Measurements from ENCODE around the gene SCN7A.
"Not testable (repeated sequence)": the region's sequence is repeated elsewhere in the genome, so short reads cannot be mapped to it uniquely, and the experiment has no call there.

The SCN7A gene

DNA sequence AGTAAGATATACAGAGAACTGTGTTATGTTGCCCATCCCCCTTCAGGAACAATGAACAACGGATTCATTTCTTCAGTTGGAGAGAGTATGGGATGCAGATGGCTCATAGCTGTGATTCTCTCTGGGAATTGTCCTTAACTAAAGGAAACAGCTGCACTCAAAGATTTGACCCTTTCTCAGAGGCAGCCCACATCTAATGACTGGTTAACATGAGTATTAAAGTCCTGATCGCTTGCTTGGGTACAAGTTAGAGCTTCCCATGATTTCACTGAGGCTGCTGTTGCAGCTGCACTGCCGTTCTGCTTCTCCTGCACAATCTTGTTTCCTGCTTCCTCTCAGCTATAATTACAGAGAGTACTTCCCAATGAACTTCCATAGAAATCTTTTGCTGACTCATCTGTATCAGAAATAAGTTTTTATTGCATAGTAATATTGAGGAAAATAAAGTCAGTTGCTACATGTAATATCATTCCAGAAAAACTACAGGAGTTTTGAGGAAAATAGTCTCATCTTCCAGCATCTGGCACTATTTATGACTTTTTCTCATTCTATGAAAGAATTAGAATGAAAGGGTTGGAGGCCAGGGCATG is 105.5 kb downstream of the SCN7A start:
- DNase-seq: no peak

- DNase-seq: no peak
These were observed 108.7 kb downstream of the SCN7A start for GRCh38 chr2:166385313-166385712.

DNA sequence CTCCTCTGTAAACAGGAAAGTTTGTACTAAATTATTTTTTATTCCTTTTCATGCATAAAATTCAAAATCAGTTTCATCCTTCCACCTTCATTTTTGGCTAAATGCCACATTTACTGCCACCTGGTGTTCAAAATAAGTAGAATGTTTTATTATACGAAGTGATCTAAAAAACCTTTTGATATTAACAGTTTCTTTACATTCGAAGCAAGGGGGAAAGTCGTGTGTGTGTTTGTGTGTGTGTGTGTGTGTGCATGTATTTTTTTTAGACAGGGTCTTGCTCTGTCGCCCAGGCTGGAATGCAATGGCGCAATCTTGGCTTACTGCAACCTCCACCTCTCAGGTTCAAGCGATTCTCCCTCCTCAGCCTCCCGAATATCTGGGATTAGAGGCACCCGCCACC is 109.3 kb downstream of the SCN7A start:
- peak; percentile 11 for DNase-seq

GRCh38 chr2:166382448-166382847 is 111.6 kb downstream of the SCN7A start:
- no peak for DNase-seq

- no peak for DNase-seq
These were observed 113.4 kb downstream of the SCN7A start for GRCh38 chr2:166380615-166381014.

DNA sequence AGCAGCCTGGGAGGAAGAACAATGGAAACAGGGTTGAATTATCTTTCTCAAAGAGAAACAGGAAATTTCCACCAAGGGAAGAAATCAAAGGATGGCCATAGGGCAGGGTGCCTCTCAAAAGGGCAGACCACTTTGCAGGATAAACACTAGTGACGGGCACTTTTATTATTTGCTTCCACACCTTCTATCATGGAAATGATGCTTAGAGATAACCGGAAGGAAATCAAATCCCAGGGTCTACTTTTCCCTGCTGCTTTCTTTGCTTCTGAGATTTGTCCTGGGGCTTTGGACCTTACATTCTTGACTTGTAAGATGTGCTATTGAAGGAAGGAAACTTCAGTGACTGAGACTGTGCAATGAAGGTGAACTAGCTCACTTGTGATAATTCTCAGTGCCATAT is 117.2 kb downstream of the SCN7A start:
- DNase-seq: no peak

DNA sequence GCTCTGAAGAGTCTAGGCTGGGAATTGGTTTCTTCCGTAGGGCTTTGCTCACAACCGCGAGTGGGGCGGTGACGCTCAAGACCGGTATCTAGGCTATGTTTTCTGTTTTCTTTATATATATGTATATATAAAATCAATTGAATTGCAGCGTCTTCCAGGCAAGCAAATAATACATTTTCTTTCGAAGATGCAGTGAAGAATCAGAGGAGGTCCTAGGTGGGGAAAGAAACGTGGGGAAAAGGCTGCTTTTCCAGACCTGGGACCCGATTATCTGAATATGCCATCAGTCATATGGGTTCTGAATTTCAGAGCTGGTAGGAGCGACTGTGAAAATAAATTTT is 117.6 kb downstream of the SCN7A start:
- no peak for DNase-seq

- DNase-seq: peak; percentile 45
These were observed 118.1 kb downstream of the SCN7A start, which contains the start of gene SCN9A for GRCh38 chr2:166375736-166376487. SCN9A (minus strand) TSS chr2:166375944; CDS start chr2:166311756, 64,188 bp downstream.

DNA sequence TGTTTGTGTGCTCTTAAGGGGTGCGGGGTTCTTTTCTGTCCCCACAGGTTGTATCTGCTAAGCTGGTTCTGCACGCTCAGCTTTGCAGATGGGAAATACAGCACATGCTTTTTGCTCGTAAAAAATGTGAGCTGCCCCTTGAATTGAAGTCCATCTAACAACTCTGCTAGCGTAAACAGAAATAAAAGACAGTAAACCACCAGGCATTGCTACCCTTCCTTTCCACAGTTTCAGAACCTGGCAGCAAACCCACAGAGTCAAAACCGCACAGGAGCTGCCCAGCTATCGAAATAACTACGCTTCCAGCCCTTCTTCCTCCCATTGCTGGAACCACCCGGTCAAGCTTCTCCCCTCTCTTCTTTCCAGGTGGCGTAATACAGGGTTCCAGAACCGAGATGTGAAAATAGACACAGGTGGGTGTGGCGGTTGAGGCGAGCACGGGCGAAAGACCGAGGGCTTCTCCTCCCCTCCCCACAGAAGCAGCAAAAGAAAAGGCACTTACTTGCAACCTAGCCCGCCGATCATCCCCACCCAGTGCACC is 118.8 kb downstream of the SCN7A start:
- peak; percentile 28 for DNase-seq

- peak; percentile 10 for DNase-seq
These were observed 120.1 kb downstream of the SCN7A start for GRCh38 chr2:166373951-166374350.

DNA sequence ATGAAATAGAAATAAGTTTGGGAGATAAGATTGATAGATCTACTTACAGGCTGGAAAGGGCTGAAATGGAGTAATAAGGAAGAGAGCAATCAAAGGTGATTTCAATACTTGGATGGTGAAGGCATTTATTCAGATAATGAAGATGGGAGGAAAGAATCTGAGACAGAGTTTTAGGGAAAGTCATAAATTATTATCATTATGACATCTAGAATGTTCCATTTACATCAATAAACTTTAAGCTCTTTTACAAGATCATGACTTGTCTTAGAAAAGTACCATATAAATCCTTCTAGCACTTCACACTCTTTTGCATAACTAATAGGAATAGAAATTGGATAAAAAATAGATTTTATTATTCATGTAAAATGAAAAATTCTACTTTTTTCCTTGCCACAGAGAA is 120.5 kb downstream of the SCN7A start:
- DNase-seq: no peak

GRCh38 chr2:166373105-166373504 is 120.9 kb downstream of the SCN7A start:
- no peak for DNase-seq

- DNase-seq: no peak
These were observed 122.0 kb downstream of the SCN7A start for GRCh38 chr2:166372046-166372445.

- DNase-seq: no peak
These were observed 128.1 kb downstream of the SCN7A start for GRCh38 chr2:166365803-166366420.

- DNase-seq: no peak
These were observed 128.8 kb downstream of the SCN7A start for GRCh38 chr2:166365239-166365638.

- no peak for DNase-seq
These were observed 129.4 kb downstream of the SCN7A start for GRCh38 chr2:166364476-166365161.

GRCh38 chr2:166361351-166362153 is 132.5 kb downstream of the SCN7A start:
- DNase-seq: peak; percentile 9

GRCh38 chr2:166360906-166361305 is 133.1 kb downstream of the SCN7A start:
- DNase-seq: no peak

DNA sequence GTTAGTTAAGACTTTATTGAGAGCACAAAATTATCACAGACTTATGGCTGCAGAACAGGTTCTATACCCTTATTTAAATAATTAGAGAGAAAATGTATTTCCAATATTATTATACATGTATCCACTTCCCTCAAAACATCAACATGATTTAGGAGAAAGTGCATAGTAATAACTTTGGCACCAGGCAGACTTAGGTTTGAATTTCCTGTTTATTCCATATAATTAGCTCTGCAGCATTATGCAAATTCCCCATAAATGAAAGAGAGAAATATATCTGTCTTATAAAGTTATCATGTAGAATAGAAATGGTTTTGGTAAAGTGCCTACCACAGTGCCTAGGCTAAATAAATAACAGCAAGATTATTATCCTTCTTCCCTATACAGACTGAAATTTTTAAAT is 133.6 kb downstream of the SCN7A start:
- no peak for DNase-seq

GRCh38 chr2:166357950-166358321 is 136.1 kb downstream of the SCN7A start:
- DNase-seq: not testable (repeated sequence)

GRCh38 chr2:166357068-166357949 is 136.7 kb downstream of the SCN7A start:
- DNase-seq: no peak
